Bronchus fibroblast of lung (primary cell): ENCODE measurements around the gene SLITRK2. TPM values are rescaled to one million over a fixed set of nuclear protein-coding genes. Genes with fewer than 3 reads are reported as not detected.

Experiments used
- total RNA-seq: library from RNA; depleted of rRNA; stranded (reverse); fragments of >200 nt; gene quantifications from 2 replicates; pipeline ENCODE4 v1.2.3, GENCODE V29; 2015

Gene SLITRK2
- total RNA-seq: under 0.01 TPM in 2 replicates

GRCh38 chrX:145817331-145818185, at the start of gene SLITRK2:
TSS of gene SLITRK2 (plus strand) at chrX:145817829. CDS start at chrX:145822426, 4,597 bp downstream.

